GM21515 (cell line): Measurements from ENCODE around the gene CLMP.
"Not testable (repeated sequence)": the region's sequence is repeated elsewhere in the genome, so short reads cannot be mapped to it uniquely, and the experiment has no call there.

Experiments used
- ATAC-seq: cut with Tn5 transposase; IDR thresholded peaks from one replicate; pipeline ENCODE4 v1.9.1; 2021; ENCODE audit not compliant: unreplicated experiment

CLMP gene

GRCh38 chr11:123218451-123218850 is 23.4 kb upstream of the CLMP start:
- no peak for ATAC-seq

GRCh38 chr11:123217897-123218296 is 22.8 kb upstream of the CLMP start:
- no peak for ATAC-seq

- ATAC-seq = no peak
These were observed 21.2 kb upstream of the CLMP start for GRCh38 chr11:123216249-123216648.

- no peak for ATAC-seq
These were observed 19.9 kb upstream of the CLMP start for GRCh38 chr11:123214940-123215339.

GRCh38 chr11:123214396-123214795 is 19.3 kb upstream of the CLMP start:
- no peak for ATAC-seq

- no peak for ATAC-seq
These were observed 18.3 kb upstream of the CLMP start for GRCh38 chr11:123213307-123213771.

GRCh38 chr11:123212406-123212805 is 17.4 kb upstream of the CLMP start:
- ATAC-seq = no peak

- ATAC-seq = no peak
These were observed 16.9 kb upstream of the CLMP start for GRCh38 chr11:123211981-123212380.

GRCh38 chr11:123211149-123211852 is 16.3 kb upstream of the CLMP start:
- no peak for ATAC-seq

- ATAC-seq = no peak
These were observed 14.5 kb upstream of the CLMP start for GRCh38 chr11:123209591-123209990.

- ATAC-seq = no peak
These were observed 11.9 kb upstream of the CLMP start for GRCh38 chr11:123206791-123207434.

GRCh38 chr11:123206055-123206454 is 11.0 kb upstream of the CLMP start:
- ATAC-seq = not testable (repeated sequence)

- ATAC-seq = no peak
These were observed 8.9 kb upstream of the CLMP start for GRCh38 chr11:123203934-123204333.

- ATAC-seq = no peak
These were observed 8.4 kb upstream of the CLMP start for GRCh38 chr11:123203471-123203870.

GRCh38 chr11:123202155-123203151 is 7.4 kb upstream of the CLMP start:
- no peak for ATAC-seq

GRCh38 chr11:123200264-123200663 is 5.2 kb upstream of the CLMP start:
- ATAC-seq = no peak

GRCh38 chr11:123197711-123198110 is 2.7 kb upstream of the CLMP start:
- no peak for ATAC-seq

- ATAC-seq = no peak
These were observed 1.1 kb upstream of the CLMP start for GRCh38 chr11:123196060-123196714.

GRCh38 chr11:123194337-123195187 is 486 bp downstream of the CLMP start:
- no peak for ATAC-seq

- ATAC-seq = no peak
These were observed 1.3 kb downstream of the CLMP start for GRCh38 chr11:123193742-123194141.
